Activated CD4-positive, alpha-beta T cell treated with anti-CD3 and anti-CD28 coated beads, Interleukin-2, amount 50 U/mL, for 48 hours (primary cell): ENCODE results near the gene SGCA.

ENCODE experiments used
- DNase-seq, 2 experiments: peaks; one replicate each; pipeline ENCODE4 v3.0.0-alpha.2; 2020

The SGCA gene

DNA sequence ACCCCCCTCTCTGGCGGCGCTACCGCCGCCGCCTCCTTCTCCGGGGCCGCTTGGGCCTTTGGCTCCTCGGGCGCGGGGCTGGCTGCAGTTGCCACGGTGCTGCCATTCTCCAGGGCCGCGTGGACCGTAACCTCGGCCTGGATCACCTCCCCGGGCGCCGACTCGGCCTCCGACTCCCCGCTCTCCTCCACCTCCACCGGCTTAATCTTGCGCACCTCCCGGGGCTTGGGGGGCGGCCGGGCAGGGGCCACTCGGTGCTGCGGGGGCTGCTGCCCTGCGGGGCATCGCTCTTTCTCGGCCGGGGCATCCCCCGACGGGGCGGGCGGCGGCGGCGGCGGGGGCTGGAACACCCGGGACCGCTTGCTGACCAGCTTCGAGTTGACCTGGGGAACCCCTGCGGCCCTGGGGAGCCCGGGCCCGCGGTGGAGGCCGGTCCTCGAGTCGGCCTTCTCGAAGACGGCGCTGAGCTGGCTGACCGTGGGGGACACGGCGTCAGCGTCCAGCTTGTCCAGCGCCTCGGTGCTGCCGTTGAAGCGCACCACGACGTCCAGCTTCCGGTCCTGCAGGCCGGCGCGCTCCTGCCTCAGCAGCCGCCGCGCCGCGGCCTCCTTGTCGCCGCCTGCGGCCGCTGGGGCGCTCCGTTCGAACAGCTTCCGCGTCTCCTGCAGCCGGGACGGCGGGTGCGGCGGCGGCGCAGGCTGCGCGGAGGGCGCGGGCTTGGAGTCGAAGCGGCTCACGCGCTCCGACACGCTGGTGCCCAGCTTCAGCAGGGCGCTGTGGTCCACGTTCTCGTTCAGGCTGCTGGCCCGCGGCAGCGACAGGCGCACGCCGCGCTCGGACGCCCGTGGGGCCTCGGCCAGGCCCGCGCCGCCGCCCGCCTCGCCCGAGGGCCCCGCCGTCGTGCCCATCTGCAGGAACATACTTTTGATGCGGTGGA, 16.1 kb upstream of the SGCA start:
- peak; percentile 41 to 53 for DNase-seq

DNA sequence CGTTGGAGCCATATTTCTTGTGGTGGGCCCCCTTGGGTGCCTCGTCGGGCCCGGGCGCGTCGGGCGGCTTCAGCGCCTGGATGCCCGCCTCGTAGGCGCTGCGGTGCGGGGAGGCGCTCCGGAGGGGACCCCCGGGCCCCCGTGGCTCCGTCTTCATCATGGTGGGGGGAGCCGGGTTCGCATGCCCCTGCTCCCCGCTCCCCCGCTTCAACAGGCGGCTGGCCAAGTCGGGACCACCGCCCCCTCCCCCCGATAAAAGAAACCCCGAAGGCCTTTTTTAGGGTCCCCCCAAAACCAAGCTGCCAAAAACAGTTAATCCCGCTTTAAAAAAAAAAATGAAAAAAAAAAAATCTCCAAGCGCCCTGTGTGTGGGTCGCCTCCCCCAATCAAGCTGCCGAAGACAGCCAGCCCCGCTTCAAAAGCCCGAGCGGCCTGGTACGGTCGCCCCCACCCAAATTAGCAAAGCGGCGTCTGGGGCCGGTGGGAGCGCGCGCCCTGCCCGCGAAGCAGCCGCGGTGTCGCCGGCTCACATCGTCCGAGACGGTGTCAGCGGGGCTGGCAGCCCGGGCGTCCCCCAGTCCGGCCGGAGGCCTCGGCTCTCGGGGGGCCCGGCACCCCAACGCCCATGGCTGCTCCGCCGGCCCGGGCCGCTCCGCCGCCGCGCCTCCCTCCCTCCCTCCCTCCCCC, 15.3 kb upstream of the SGCA start, which contains the start of gene PPP1R9B:
Gene PPP1R9B, minus strand, starts transcription at position 324 of the 687 bp plus-strand sequence. Its CDS starts 164 bp downstream, at position 160.
- DNase-seq: no peak

DNA sequence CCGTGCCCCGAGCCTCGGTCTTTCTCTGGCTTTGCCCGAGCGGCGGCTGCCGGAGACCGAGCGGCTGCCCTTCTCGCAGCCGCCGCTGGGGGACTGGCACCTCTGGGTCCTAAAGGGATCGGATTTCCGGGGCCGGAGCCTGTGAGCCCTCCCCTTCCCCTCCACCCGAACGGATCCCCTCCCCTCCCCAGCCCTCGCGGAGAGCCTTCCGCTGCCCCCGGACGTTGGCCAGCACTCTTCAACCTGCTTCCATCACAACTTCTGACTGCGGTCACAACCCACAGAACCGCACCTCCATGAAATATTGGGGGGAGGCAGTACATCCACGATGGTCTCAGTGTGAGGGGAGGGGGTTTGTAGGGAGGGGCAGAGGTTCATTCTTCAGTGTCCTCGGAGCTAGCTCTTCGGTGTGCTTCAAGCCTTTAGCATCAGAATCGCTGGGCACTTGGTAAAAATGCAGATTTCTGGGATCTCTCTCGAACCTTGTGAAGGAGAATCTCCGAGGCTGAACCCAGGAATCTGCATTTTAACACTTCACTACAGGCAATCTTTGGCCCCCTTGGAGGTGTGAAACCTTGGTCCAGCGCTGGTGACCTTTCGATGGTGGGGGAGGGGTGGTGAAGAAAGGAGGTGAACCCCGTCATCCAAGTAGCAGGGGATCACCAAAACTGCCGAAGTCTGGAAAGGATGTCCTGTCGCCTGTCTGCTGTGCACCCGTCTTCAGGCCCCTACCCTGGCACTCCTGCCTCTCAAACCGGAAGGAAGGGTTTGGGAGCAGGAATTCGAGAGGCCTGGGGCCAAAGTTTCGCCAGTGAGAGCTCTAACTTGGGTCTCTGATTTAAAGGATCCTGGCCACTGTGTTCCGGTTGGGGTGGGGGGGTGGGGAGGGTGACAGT, 14.5 kb upstream of the SGCA start:
- DNase-seq: peak; percentile 90 to 91

DNA sequence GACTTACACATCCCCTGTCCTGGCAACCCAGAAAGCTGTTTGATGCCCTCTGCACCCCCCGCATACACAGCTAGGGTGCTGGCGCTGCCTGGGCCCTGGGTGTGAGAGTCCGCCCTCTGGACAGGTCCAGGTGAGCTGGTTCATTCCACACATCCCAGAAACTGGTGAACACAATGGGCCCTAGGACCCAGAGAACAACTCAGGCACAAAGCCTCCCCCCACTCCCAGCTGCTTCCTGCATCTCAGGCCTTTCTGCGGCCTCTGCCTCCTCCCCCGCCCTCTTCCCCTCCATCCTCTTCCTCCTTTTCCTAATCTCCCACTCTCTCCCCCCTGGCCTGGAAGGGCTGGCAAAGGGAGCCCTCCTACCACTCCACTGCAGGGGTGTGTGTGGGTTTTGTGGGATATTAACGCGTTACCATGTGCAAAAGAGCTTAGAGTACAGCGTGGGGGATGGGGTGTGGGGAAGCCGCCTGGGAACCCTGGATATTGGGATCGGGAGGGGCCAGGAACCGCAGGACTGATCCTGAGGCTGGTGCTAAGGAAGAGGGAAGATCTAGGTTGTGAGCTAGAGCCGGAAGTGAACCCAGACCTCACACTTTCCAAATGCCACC, 13.8 kb upstream of the SGCA start:
- DNase-seq: peak; percentile 45 to 65

DNA sequence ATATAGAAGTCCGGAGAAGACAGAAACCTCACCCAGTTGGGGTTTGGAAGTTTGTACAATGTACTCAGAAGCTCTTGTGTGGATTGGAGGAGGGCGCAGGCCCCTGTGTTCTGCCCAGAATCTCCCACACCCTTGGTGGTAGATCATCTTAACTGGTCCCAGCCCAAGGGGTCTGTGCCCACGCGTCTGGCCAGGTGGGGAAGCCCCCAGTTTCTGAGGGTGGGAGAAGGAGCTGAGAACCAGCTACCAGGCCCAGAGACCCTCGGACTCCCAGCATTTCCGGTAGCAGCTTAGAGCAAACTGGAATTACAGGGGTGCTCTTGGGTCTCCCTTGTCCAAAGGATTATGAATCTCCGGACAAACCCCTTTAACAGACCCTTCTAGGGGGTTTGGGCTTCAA, 13.1 kb upstream of the SGCA start:
- DNase-seq: no peak

DNA sequence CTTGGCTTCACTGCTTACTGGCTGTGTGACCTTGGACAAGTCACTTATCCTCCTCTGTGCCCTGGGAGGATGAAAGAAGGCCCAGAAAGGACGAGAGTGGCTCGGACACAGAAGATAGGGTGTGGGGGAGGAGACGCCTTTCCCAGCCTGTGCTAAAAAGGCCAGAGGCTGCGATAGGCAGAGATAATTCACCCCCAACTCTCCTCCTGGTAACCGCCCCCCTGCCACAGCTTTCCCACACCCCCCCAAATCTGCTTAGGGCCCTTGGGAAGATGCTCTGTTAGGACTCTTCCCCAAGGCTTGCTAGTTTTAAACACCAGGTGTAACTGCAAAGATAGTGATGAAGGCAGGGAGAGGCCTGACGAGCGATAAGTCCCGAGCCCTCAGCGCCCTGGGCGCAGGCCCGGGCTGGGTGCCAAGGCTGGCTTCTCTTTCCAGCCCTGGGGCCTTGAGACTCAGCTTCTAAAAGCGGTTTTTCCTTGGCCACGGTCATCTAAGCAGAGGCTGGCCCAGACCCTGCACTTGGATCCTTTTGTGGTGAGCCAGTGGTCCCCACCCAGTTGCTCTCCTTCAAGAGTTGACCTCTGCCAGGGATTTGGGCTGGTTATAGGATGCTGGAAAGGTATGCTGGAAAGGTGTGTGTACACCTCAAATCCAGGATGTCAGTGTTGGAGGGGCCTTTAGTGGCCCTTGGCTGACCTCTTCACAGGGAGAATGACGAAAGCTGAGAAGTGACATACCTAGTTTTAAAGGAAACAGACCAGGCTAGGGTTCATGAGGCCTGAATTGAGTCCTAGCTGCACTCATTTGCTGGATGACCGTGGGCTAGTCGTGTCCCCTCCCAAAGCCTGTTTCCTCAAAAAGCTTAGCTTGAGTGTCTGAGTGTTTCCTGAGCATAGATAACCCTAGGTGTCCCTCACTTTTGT, 11.9 kb upstream of the SGCA start:
- DNase-seq: no peak

DNA sequence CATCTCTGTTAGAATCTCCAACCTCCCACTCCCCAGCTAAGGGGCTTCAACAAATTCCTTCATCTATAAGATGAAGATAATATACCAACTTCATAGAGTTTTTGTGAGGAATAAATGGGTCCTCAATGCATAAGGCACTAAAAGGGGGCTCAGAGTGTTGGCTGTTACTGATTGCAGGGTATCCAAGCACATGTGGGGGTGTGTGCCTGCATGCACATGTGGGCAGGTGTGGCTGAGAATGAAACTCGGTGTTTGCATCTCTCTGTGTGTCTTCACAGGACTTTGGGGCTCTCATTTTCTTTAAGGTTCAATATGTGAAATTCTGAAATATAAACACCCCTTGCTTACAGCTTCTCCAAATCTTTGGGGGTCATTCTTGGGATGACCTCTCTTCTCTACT, 11.2 kb upstream of the SGCA start:
- no peak for DNase-seq

DNA sequence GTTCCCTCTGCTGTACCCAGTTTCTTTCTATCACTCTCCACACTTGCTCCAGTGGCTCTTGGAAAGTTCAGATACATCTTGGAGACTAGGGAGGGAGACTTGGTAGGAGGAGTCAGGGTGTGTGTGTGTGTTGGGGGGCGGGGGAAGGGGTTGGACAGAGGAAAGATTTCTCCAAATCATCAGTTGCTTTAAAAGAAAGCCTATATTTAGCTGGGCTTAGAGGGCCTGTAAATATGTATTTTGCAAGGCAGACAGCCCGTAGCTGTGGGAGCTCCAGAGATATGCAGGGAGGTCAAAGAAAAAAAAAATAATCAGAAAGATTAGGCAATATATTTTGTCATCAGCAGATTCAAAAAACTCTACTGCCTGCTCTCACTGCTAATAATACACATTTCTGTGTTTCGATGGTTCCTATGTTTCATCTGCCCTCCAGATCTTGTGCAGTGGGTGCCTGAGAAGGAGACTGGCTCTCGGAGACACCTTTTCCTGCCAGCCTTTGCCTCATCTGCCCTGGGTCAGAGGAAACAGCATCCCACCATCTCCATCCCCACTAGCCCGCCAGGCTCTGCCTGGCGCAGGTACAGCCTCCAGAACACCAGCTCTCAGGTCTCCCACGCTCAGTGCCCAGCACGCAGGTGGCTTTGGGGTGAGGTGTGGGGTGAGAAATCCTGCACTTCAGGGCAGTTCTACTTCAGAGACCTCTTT, 10.5 kb upstream of the SGCA start:
- no peak for DNase-seq

DNA sequence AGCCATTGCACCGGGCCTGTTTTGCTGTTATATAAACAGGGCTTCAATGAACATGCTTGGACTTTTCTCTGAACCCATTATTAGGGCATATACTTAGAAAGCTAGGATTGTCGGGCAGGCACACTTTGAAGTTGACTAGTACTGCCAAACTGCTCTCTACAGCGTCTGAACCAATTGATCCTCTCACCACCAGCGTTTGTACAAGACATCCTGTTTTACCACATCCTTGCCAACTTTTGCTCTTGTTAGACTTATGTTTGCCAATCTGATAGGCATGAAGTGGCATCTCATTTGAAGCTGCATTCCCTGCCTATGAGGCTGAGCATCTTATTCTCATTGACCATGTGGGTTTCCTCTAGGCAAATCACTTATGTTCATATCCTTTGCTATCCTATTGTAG, 7.9 kb upstream of the SGCA start:
- DNase-seq: no peak

DNA sequence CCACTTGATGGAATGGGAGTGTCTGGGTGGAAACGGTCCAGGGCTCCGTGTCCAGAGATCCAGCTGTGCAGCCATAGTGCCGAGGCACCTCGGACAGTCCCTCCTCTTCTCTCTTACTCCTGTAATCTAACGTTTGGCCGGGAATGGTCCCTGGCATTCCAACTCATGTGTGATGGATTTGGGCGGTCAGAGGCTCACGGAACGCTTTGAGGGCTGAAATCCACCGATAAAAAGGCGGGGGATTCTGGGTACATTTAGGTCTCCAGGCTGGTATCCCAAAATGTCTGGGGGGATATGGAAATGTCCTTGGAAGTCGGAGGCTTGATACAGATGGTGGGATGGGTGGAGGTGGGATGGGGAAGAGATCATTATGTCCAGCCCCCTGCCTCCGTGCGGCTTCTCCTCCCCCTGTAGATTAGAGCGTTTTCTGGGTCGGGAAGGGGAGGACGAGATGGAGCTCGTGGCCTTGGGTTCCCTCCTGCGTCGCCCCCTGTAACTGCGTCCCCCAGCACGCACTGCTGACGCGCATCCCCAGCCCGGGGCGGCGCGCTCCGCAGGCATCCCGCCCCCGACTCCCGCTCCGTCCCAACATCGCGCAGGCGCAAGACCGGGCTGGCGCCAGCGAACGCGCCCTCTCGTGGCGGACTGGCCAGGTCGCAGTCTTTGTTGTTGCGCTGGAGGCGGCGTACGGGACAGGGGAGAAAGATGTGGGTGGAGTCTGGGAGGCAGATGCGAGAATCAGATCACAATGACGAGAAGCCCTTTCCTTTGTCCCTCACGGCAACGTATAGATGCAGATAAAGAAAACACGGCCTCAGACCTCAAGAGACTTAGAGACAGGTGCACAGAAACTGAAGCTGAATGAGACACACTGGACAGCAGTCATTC, 4.5 kb upstream of the SGCA start:
- DNase-seq: peak; percentile 96 to 97

DNA sequence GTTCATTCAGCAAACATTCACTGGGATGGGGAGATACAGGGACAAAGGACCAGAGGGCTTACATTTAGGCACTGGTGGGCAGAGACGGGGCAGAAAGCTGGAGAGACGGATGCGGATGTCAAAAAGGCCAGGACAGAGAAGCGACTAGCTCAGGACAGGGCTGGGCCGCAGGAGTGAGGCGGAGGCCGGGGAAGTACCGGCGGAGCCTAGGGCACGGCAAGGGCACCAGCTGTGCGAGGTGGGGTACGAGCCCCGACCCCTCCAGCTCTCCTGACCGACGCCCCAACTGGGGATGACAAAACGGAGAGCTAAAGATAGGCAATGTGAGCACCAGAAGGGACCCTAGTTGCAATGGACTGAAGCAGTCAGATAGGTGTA, 3.9 kb upstream of the SGCA start:
- DNase-seq: no peak

DNA sequence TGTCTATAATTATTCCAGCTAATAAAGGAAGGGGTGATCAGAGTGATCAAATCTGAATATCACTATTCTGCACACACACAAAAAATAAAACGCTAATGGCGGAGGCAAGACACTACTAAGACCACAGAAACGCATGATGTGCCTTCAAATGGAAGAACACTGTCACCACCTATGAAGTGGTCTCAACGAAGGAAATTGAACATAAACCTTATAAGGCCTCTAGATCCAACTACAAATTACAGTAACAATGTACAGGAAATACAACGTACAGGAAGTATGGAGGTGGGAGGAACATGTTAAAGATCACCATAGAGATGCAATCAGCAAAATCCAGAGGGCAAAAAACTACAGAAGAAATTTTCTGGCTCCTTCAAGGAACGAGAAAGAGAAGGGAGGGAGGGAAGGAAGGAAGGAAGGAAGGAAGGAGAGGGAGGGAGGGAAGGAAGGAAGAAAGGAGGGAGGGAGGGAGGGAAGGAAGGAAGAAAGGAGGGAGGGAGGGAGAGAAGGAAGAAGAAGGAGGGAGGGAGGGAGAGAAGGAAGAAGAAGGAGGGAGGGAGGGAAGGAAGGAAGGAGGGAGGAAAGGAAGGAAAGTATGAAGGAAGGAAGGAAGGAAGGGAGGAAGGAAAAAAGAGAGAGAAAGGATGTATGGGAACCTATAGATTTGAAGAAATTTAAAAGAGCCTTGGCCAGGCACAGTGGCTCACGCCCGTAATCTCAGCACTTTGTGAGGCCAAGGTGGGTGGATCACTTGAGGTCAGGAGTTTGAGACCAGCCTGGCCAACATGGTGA, 3.1 kb upstream of the SGCA start:
- no peak for DNase-seq

DNA sequence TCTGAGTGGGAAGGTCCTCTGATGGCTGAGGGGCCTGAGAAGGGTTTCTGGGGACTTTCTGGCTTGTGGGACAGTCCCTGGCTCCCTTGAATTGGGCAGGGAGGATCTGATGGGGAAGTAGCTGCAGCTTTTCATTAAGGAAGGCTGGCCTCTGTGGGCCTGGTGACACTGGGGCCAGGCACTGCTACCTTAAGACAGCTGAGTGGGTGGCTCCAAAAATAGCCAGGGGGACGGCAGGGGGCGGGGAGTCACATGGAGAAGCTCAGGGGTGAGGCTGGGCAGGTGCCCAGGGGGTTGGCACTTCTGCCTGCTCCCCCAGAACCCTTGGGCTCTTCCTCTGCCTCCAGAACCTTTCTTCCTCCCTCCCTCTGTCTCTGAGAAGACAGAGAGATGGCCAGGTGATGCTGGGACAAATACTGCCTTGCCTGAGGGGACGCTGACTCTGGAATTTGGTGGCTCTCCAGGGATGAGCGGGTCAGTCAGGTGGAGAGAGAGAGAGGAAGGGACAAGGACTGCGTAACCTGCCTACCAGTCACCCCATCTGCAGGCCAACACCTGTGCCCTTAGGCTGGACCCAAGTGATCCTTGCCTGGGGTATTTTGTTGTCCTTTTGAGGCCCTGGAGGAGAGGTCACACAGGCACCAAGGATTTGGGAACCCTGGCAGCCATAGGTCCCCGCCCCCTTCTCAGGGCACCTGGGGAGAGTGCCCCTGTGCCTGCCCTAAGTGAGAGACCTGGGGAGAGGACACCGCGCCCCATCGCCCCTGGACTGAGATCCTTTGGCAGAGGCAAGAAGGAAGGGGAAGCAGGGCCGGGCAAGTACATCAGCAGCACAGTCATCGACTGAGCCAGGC, 1.7 kb upstream of the SGCA start:
- DNase-seq: peak in 1 of 2 experiments; percentile 20

DNA sequence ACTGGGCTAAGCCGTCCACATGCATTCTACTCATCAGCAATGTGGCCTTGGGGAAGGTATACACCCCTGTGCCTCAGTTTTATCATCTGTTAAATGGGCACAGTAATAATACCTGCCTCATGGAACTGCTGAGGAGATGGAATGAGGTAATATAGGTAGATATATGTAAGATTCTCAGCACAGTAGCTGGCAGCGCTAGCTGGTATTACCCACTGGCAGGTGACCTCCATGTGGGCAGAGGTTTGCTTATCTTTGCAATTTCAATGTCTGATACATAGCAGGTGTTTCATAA, 1.2 kb upstream of the SGCA start:
- DNase-seq: no peak

DNA sequence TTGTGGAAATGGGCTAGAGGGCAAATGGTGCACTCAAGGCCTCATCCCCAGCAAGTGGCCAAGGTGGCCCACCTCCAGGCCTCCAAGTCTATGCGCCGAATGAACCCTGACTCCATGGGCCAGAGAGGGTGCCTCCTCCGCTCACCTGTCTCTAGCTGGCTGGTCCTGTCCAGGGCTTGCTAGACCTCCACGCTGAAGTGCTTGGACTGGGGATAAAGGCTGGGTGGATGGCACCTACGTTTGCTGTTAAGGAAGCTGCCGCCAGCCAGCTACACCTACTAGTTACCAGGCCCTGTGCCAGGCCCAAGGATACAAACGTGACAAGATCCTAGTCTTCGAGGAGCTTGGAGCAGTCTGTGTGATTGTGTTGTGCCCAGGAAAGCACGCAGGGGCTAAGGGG, 739 bp upstream of the SGCA start:
- no peak for DNase-seq

DNA sequence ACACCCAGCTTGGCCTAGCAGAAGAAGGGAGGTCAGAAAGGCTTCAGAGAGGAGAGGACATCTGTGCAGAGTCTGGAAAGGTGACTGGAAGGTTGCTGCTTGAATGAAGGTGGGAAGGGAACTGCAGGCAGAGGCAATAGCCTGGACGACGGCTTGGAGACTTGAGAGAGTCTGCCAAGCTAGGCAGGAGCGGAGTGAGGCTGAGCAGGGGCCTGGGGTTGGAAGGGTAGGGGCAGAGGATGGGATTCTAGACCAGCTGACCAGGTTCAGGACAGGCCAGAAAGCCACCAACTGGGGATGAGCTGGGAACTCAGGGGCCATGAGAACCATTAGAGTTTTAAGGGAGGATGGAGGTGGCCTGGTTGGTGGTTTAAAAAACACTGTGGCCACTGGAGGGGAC, 339 bp upstream of the SGCA start:
- DNase-seq: no peak

DNA sequence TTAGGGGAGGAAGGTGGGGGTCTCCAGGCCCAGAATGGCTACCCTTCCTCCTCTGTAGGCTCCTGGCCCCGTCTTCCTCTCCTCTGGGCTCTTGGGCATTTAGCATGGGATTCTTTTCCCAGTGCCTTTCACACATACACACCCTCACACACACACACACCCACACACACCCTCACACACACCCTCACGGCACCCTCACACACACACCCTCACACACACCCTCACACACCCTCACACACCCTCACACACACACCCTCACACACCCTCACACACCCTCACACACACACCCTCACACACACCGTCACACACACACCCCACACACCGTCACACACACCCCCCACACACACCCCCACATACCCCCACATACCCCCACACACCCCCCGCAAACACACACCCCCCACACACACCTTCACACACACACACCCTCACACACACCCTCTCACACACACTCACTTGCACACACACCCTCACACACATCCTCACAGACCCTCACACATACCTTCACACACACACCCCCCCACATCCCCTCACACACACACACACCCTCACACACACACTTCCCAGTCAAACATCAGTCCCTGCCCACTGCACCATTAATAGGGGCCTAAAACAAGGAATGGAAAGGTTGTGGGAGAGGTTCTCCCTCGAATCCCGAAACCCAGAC, 845 bp downstream of the SGCA start:
- no peak for DNase-seq

DNA sequence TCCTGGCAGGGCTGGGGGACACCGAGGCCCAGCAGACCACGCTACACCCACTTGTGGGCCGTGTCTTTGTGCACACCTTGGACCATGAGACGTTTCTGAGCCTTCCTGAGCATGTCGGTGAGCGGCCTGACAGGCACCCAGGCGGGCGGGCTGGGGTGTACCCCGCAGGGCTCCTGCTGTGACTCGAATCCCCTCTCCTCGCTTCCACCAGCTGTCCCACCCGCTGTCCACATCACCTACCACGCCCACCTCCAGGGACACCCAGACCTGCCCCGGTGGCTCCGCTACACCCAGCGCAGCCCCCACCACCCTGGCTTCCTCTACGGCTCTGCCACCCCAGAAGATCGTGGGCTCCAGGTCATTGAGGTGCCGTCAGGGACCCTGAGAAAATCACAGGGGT, 1.6 kb downstream of the SGCA start:
- DNase-seq: no peak
